Measurements from ENCODE around the gene RALBP1.

RALBP1 gene

DNA sequence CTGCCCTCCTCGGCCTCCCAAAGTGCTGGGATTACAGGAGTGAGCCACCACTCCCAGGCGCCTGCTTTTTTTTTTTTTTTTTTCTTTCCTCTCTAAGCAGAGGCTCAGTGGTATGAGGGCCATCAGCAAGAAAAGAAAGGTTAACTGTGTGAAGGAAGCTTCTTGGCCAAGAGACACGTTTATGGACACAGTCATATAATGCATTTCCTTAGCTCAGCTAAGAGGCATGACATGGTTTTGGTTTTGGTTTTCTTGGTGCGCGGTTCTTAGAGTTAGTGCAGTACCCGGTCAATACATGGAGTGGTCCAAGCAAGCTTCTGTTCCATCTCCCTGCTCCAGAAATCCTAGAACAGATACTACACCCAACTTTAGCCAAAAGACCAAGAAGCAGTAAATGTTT is 42.6 kb downstream of the RALBP1 start:
- H3K4me3 Mint-ChIP-seq, result no peak overlapping the region
- no peak for DNase-seq

DNA sequence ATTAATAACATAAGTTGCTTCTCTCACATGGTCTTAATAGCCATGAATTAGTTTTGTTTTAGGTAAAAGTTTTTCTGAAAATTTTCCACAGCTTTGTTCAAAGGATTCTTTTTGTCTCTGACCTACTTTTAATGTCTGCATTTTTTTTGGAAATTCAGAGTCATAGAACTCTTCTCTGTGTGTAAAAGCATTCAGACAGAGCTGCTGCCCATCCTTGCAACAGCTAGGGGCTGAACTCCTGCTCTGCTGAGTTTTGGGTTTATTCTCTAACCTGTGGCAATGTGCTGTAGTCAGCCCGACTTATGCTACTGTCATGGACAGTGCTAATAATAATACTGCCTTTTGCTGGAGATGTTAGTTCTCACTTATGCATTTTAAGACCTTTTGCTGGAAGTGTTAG is 44.1 kb downstream of the RALBP1 start:
- Mint-ChIP-seq H3K4me1 (no peaks in the 10 kb centered on the region), H3K27me3 (no peaks in the 10 kb centered on the region), H3K4me3 (no peak overlapping the region), H3K9me3 (no peaks in the 10 kb centered on the region), H3K27ac (no peak overlapping the region)
- ATAC-seq (no peak), DNase-seq (no peak)

More for the DNA sequence above, 42.6 kb downstream of the RALBP1 start:
- no peak for ATAC-seq
- H3K9me3 Mint-ChIP-seq, result no peaks in the 10 kb centered on the region
- no peaks in the 10 kb centered on the region for H3K27me3 Mint-ChIP-seq
- no peaks in the 10 kb centered on the region for H3K4me1 Mint-ChIP-seq
- H3K27ac Mint-ChIP-seq, result peak overlapping the region in 1 of 2 donors; percentile 34

DNA sequence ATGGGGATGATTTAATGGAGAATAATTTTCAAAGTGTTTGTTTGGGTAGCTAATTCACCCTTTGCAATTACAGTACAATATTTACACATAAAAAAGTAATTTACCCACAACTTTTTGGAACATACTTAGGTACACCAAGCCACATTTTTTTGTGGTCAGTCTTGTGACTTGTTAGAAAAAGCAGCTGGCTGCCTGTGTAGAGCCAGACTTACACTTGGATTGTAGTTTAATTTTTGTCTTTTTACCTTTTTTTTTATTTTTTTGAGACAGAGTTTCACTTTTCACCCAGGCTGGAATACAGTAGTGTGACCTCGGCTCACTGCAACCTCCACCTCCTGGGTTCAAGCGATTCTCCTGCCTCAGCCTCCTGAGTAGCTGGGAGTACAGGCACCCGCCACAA is 45.4 kb downstream of the RALBP1 start:
- Mint-ChIP-seq H3K4me3 (no peak overlapping the region), H3K27ac (no peak overlapping the region), H3K4me1 (no peaks in the 10 kb centered on the region), H3K9me3 (no peaks in the 10 kb centered on the region), H3K27me3 (no peaks in the 10 kb centered on the region)
- ATAC-seq (no peak), DNase-seq (no peak)

DNA sequence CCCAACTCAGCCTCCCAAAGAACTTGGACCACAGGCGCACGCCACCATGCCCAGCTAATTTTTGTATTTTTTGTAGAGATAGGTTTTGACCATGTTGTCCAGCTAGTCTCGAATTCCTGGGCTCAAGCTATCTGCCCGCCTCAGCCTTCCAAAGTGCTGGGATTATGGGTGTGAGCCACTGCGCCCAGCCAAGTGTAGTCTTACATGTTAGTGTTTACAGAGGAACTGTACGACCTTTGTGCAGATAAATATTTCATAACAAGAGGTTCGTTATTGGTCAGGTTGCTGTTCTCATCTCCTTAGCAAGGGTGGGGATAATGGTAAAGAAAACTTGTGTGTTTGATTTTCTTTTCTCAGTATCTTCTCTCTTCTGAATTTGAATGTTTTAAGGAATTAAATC is 46.5 kb downstream of the RALBP1 start:
- Mint-ChIP-seq H3K4me1 (no peaks in the 10 kb centered on the region), H3K9me3 (no peaks in the 10 kb centered on the region), H3K27me3 (no peaks in the 10 kb centered on the region), H3K4me3 (no peak overlapping the region), H3K27ac (no peak overlapping the region)
- ATAC-seq, result no peak
- DNase-seq, result no peak

DNA sequence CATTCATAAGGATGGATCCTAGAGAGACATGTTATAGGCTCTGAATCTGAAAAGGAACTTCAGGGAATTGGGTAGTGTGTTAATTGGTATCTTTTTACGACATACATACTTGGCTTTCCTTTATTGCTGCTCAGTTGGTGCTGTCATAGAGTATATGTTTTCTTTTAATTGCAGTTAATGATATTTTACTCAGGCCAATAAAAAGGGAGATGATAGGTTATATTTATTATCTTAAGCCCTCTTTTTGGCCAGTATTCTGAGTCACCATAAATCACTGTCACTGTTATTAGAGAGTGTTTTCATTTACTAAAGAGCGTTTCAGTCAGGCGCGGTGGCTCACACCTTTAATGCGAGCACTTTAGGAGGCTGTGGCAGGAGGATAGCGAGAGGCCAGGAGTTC is 47.6 kb downstream of the RALBP1 start:
- ATAC-seq (no peak), DNase-seq (no peak)
- no peak overlapping the region for H3K27ac Mint-ChIP-seq
- no peaks in the 10 kb centered on the region for H3K4me1 Mint-ChIP-seq
- no peak overlapping the region for H3K4me3 Mint-ChIP-seq
- no peaks in the 10 kb centered on the region for H3K27me3 Mint-ChIP-seq
- no peaks in the 10 kb centered on the region for H3K9me3 Mint-ChIP-seq

DNA sequence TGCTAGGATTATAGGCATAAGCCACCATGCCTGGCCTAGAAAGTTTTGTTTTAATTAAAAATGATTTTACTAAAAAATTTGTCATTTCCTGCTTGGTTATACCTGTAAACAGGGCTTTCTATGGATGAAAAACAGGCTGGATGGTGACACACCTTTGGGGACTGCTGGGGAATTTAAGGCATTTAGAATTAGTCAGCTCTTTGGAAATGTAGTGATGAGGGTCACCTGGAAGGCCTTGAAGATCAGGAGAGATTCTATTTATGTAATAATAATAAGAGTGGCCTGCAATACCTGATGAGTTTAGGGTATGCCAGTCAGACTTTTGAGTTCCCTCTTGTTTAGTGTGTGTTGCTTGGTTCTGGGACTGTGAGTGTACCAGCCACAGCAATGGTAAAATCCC is 51.1 kb downstream of the RALBP1 start:
- no peak for DNase-seq
- Mint-ChIP-seq H3K4me1 (no peaks in the 10 kb centered on the region), H3K4me3 (no peak overlapping the region), H3K9me3 (no peaks in the 10 kb centered on the region), H3K27me3 (no peaks in the 10 kb centered on the region), H3K27ac (no peak overlapping the region)
- no peak for ATAC-seq

DNA sequence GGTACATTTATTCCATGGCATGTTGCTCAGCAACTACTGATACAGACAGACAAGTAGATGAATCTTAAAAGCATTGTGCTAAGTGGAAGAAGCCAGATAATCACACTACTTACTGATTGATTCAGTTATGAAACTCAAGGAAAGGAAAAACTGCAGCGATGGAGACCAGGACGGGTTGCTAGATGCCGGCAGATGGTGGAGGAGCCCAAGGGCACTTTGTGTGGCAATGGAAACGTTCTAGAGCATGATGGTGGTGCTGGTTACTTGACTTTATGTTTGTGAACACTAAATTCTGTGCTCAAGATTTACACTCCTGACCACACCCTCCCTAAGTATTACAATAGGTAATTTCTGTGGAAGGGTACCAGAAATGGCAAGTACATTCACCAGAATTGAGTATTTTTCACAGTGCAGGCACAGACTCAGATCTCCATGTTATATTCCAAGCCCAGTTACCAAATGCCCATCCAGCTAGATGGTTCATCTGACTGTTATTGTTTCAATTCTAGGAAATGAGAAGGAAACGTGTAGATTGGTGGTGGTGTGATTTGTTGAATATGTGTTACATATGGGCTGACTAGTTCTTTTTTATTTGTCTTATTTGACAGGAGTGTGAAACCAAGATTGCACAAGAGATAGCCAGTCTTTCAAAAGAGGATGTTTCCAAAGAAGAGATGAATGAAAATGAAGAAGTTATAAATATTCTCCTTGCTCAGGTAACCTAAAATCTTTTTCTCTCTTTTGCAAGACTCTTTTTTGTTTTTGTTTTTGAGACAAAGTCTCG is 55.1 kb downstream of the RALBP1 start:
- DNase-seq, result no peak
- no peaks in the 10 kb centered on the region for H3K4me1 Mint-ChIP-seq
- no peak for ATAC-seq
- no peaks in the 10 kb centered on the region for H3K27me3 Mint-ChIP-seq
- H3K4me3 Mint-ChIP-seq, result no peak overlapping the region
- H3K27ac Mint-ChIP-seq, result peak overlapping the region in 1 of 2 donors; percentile 7
- H3K9me3 Mint-ChIP-seq, result no peaks in the 10 kb centered on the region

DNA sequence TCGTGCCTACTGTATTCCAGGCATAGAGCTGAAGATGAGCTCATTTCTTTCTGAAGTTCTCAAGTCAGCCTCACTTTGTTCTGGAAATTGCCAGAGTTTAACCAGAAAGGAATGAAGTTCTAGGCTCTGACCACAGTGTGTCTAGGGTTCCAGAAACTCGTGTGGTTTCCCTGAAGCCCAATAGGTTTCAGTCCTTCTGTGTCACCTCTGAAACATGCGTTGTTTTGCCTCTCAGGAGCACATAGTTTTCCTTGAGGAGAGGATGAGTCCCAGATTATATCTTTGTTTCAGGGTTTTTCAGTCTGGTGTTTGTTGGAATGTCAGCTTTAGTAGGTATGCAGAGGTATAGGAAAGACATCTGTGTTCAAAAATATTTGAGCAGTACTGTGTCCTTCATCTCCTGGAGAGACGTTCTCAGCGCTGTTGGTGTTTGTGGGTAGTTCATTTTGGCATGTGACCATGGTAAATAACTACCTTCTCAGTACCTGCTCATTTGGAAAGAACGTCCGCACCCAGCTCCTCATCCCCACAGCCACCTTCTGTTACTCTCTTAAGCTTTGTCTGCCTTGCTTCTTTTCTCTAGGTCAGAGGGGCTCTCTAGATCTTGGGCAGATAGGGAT is 56.6 kb downstream of the RALBP1 start:
- no peaks in the 10 kb centered on the region for H3K9me3 Mint-ChIP-seq
- no peaks in the 10 kb centered on the region for H3K27me3 Mint-ChIP-seq
- DNase-seq (no peak), ATAC-seq (no peak)
- peak overlapping the region in 1 of 2 donors; percentile 88 for H3K27ac Mint-ChIP-seq
- H3K4me1 Mint-ChIP-seq, result no peaks in the 10 kb centered on the region
- no peak overlapping the region for H3K4me3 Mint-ChIP-seq

DNA sequence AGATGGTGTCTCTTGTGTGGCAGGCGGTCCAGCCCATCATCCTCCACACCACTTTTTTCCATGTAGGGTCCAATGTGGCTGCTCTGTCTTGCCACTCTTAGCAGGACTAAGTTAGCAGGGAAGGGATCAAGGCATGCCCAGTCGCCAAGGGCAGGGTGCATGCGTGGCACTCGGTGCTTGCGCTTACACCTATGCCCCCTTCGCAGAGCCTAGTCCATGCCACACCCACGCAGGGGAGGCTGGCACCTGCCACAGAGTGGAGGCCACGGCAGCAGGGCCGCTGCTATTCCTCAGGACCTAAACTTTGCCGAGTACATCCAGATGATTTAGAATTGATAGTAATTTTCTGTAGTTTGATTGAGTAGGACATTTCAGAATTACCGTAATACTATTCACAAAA is 59.5 kb downstream of the RALBP1 start:
- DNase-seq, result no peak
- H3K9me3 Mint-ChIP-seq, result no peaks in the 10 kb centered on the region

DNA sequence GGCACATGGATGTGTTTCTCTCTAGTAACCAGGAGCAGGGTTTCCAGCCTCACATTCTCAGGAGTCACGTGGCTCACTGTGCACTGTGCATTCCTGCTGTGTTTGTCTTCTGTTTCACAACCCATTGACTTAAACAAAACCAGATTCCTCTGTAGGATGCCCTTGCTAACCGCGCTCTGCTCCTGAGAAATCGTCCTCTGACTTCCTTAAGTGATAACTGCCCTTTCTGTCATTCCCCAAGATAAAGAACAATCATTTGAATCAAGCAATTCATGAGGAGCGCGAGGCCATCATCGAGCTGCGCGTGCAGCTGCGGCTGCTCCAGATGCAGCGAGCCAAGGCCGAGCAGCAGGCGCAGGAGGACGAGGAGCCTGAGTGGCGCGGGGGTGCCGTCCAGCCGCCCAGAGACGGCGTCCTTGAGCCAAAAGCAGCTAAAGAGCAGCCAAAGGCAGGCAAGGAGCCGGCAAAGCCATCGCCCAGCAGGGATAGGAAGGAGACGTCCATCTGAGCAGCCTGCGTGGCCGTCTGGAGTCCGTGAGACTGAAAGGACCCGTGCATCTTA is 60.2 kb downstream of the RALBP1 start:
- Mint-ChIP-seq H3K4me1 (no peaks in the 10 kb centered on the region), H3K27ac (no peak overlapping the region), H3K27me3 (no peaks in the 10 kb centered on the region), H3K9me3 (no peaks in the 10 kb centered on the region), H3K4me3 (no peak overlapping the region)
- DNase-seq (no peak), ATAC-seq (no peak)

More for the DNA sequence above, 59.5 kb downstream of the RALBP1 start:
- no peaks in the 10 kb centered on the region for H3K4me1 Mint-ChIP-seq
- no peaks in the 10 kb centered on the region for H3K27me3 Mint-ChIP-seq
- H3K4me3 Mint-ChIP-seq, result no peak overlapping the region
- no peak overlapping the region for H3K27ac Mint-ChIP-seq
- ATAC-seq, result no peak

DNA sequence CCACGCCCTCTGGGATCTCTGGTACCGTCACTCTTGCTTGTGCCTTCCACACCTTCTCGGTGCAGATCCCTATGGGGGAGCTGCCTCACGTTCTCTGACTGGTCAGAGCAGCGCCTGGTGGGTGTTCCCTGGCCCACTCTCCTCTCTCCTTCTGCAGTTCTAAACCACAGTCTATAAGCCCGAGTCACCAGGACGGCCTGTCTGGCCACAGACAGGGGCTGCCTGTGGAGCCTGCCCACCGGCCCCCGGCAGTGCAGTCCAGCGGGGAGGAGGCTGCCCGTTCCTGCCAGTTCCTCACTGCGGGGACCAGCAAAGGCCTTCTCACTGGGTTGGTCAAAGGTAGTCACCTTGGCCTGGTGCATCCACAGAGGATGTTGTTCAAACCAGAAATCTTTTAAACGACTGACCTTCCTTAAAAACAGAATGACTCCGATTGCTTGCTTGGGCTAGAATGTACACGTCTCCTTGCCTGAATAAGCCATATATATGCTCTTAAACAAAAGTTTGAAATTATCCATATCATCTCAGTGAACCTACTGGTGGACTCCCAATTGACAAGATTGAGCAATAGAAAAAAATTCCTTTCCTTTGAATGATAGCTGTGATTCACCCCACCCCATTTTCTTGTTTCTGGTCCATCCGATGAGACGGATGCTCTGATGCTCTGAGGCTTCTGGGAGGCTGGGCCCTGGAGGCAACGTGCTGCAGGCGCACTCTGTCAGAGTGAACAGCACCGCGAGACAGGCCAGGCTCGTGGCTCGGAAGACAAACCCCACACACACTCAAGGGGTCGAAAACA is 61.2 kb downstream of the RALBP1 start:
- Mint-ChIP-seq H3K27me3 (no peaks in the 10 kb centered on the region), H3K4me1 (no peaks in the 10 kb centered on the region), H3K27ac (peak overlapping the region in 1 of 2 donors; percentile 84), H3K4me3 (no peak overlapping the region), H3K9me3 (no peaks in the 10 kb centered on the region)
- ATAC-seq, result no peak
- DNase-seq, result no peak

DNA sequence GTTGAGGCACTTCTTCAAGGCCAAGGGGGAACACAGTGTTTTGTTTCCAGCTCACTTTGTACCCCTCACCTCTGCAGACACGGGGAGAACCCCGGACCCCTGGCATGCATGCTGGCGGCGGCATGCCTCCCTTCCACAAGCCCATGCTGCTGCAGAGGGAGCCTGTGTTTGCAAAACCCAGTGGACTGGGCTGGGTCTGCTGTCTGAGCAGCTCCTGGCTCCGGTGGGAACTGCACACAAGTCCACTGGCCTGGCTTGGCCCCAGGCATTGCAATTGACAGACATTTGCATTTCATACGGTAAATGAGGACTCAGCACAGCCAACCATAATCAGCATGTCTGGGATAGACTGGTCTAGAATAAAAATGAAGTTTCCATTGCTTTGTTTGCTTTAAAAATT is 62.4 kb downstream of the RALBP1 start:
- ATAC-seq, result no peak
- Mint-ChIP-seq H3K27ac (peak overlapping the region in 1 of 2 donors; percentile 31), H3K27me3 (no peaks in the 10 kb centered on the region)

DNA sequence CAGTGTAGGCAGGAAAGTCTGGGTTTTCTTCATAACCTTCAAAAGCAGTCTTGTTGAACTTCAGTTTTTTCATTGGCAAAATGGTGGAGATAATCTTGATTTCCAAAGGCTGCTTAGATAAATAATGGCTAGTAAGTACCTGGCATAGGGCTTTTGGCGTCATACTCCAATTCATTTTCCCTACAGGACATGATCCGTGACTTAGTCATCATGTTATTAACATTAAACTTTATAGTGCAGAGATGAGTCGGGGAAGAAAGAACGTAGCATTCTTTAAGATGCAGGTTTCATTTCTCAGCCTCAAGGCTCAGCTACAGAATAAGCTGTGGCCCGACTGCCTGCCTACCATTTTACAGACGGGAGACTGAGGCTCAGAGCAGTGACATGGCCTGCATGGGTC is 64.0 kb downstream of the RALBP1 start:
- ATAC-seq (no peak), DNase-seq (no peak)
- no peak overlapping the region for H3K4me3 Mint-ChIP-seq
- H3K4me1 Mint-ChIP-seq, result peaks cover 6% of the 10 kb centered on the region
- H3K27ac Mint-ChIP-seq, result no peak overlapping the region
- no peaks in the 10 kb centered on the region for H3K27me3 Mint-ChIP-seq
- H3K9me3 Mint-ChIP-seq, result no peaks in the 10 kb centered on the region

More for the DNA sequence above, 62.4 kb downstream of the RALBP1 start:
- Mint-ChIP-seq H3K4me1 (no peaks in the 10 kb centered on the region), H3K9me3 (no peaks in the 10 kb centered on the region), H3K4me3 (no peak overlapping the region)
- no peak for DNase-seq

DNA sequence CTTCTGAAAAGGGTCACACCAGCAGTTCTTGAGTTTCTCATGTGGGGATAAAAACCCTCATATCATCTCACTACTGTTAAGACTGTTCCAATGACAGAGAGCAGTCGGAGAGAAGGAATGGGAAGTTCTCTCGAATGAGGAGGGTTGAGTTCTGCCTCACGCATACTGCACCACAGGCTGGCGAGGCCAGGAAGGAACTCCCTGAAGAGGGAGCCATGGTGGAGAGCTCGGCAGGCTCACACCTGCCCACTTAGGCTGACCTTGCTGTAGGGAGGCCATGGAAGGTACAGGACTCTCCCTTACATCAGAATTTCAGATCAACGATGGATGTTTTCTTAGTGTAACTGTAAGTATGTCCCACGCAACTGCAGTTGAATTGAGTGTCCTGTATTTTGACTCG is 64.6 kb downstream of the RALBP1 start:
- no peaks in the 10 kb centered on the region for H3K9me3 Mint-ChIP-seq
- DNase-seq, result no peak
- H3K27ac Mint-ChIP-seq, result no peak overlapping the region

DNA sequence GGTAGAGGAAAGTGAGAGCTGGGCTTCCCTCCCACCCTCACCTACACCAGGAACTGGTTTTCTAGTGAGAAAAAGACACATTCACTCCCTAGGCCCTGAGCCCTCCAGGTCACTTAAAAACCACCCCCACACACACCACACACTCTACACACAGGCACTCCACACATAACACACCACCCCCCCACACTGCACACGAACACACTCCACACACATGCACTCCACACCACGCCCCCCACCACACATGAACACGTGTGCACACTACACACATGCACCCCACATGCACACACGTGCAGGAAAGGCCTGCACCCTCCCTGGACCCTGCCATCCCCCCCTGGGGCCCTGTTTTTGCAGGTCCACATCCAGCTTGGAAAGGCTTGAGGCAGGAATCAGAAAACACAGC is 67.6 kb downstream of the RALBP1 start:
- ATAC-seq, result peak; percentile 58
- DNase-seq, result no peak
- Mint-ChIP-seq H3K4me1 (peaks cover 10% of the 10 kb centered on the region), H3K27ac (peak overlapping the region in 1 of 2 donors; percentile 84), H3K27me3 (no peaks in the 10 kb centered on the region), H3K9me3 (no peaks in the 10 kb centered on the region), H3K4me3 (no peak overlapping the region)

More for the DNA sequence above, 64.6 kb downstream of the RALBP1 start:
- ATAC-seq, result no peak
- Mint-ChIP-seq H3K4me1 (peaks cover 6% of the 10 kb centered on the region), H3K4me3 (no peak overlapping the region), H3K27me3 (no peaks in the 10 kb centered on the region)

DNA sequence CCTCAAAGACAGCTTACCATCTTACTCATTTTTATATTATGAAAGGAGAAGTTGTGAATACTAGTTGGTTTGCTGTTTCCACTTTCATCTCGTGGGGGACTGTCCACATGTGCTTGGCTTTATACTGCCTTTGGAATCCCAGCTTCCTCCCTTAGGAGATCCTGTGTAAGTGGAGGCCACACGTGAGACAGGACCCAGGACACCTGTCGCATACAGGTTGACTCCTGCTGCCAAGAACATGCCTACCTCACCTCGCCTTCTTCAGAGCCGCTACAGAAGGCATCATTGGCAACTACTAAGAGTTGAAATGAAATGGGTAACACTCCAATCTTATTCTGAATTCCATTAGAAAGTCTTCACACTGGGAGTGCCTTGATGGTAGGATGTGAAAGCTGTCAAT is 69.7 kb downstream of the RALBP1 start:
- no peak overlapping the region for H3K4me3 Mint-ChIP-seq
- no peaks in the 10 kb centered on the region for H3K9me3 Mint-ChIP-seq
- ATAC-seq (no peak), DNase-seq (no peak)
- peaks cover 10% of the 10 kb centered on the region for H3K4me1 Mint-ChIP-seq
- H3K27ac Mint-ChIP-seq, result no peak overlapping the region
- H3K27me3 Mint-ChIP-seq, result no peaks in the 10 kb centered on the region
